WTC11 (cell line): ENCODE data around the gene FGF5. TPM values are rescaled to one million over a fixed set of nuclear protein-coding genes. Genes with fewer than 3 reads are reported as not detected.

Source experiments
- ATAC-seq: fragments of 200-7000 bp; cut with Tn5 transposase; 2 replicates; pipeline ENCODE4 v1.10.0; 2021; ENCODE audit warnings: mild to moderate bottlenecking, moderate library complexity
- CTCF ChIA-PET: fragments of 300-600 bp; sonication (Branson Sonifier 250); formaldehyde crosslinking; loops from one replicate; lab custom pipeline; 2021; ENCODE audit warnings: antibody characterized with exemption; lab: Charles Lee
- POLR2A ChIA-PET: fragments of 350-600 bp; sonication (Branson Sonifier 250); formaldehyde crosslinking; loops from one replicate; lab custom pipeline; 2021; ENCODE audit warnings: antibody characterized with exemption; lab: Charles Lee
- DNase-seq: peaks from one replicate; pipeline ENCODE4 v3.0.0; 2021; ENCODE audit warnings: low spot score
- H3K27ac Mint-ChIP-seq: 2 replicates; pipeline ENCODE4 v1.8.0; 2021; ENCODE audit warnings: mixed read lengths
- H3K27me3 Mint-ChIP-seq: 2 replicates; pipeline ENCODE4 v1.8.0; 2021; ENCODE audit warnings: low read depth, mild to moderate bottlenecking, moderate library complexity, mixed read lengths
- H3K36me3 Mint-ChIP-seq: 2 replicates; pipeline ENCODE4 v1.8.0; 2021; ENCODE audit warnings: mixed read lengths
- H3K4me1 Mint-ChIP-seq: 2 replicates; pipeline ENCODE4 v1.8.0; 2022; ENCODE audit warnings: mixed read lengths
- H3K4me3 Mint-ChIP-seq: 2 replicates; pipeline ENCODE4 v1.8.0; 2021; ENCODE audit warnings: mild to moderate bottlenecking, moderate library complexity, mixed read lengths
- H3K9me3 Mint-ChIP-seq: 2 replicates; pipeline ENCODE4 v1.8.0; 2021; ENCODE audit warnings: mixed read lengths
- ATF1 ChIP-seq: sonication (generic); formaldehyde crosslinking; IDR thresholded peaks from 2 replicates; pipeline ENCODE4 v1.8.1; 2023; ENCODE audit warnings: mild to moderate bottlenecking, moderate library complexity, missing genetic modification reagents
- CREM ChIP-seq: sonication (generic); formaldehyde crosslinking; IDR thresholded peaks from 2 replicates; pipeline ENCODE4 v1.8.1; 2022; ENCODE audit warnings: mild to moderate bottlenecking, missing genetic modification reagents, moderate library complexity
- ETV6 ChIP-seq: sonication (generic); formaldehyde crosslinking; IDR thresholded peaks from 2 replicates; pipeline ENCODE4 v1.8.1; 2022; ENCODE audit warnings: mild to moderate bottlenecking, missing genetic modification reagents
- FOXJ3 ChIP-seq: sonication (generic); formaldehyde crosslinking; IDR thresholded peaks from 2 replicates; pipeline ENCODE4 v1.9.0; 2021; ENCODE audit warnings: missing genetic modification reagents, mild to moderate bottlenecking, borderline replicate concordance
- GABPB1 ChIP-seq: sonication (generic); formaldehyde crosslinking; IDR thresholded peaks from 2 replicates; pipeline ENCODE4 v1.8.1; 2023; ENCODE audit warnings: mild to moderate bottlenecking, missing genetic modification reagents
- JUN ChIP-seq: sonication (generic); formaldehyde crosslinking; IDR thresholded peaks from 2 replicates; pipeline ENCODE4 v1.8.0; 2023; ENCODE audit warnings: mild to moderate bottlenecking, missing genetic modification reagents
- NFATC4 ChIP-seq: fragments of 250-450 bp; sonication (Bioruptor Pico); IDR thresholded peaks from 2 replicates; pipeline ENCODE4 v1.9.0; 2021; ENCODE audit warnings: mild to moderate bottlenecking
- OVOL2 ChIP-seq: fragments of 250-450 bp; sonication (Bioruptor Pico); IDR thresholded peaks from 2 replicates; pipeline ENCODE4 v1.9.0; 2021; ENCODE audit warnings: mild to moderate bottlenecking, borderline replicate concordance
- SMAD3 ChIP-seq: sonication (generic); formaldehyde crosslinking; IDR thresholded peaks from 2 replicates; pipeline ENCODE4 v1.8.0; 2022; ENCODE audit warnings: missing genetic modification reagents, mild to moderate bottlenecking, borderline replicate concordance
- SP1 ChIP-seq: sonication (generic); formaldehyde crosslinking; conservative IDR thresholded peaks from 2 replicates; pipeline ENCODE4 v1.8.1; 2022; ENCODE audit warnings: missing genetic modification reagents
- ZNF138 ChIP-seq: sonication (generic); formaldehyde crosslinking; conservative IDR thresholded peaks from 2 replicates; pipeline ENCODE4 v1.8.1; 2022; ENCODE audit warnings: mild to moderate bottlenecking, moderate library complexity, missing genetic modification reagents
- ZNF396 ChIP-seq: fragments of 250-450 bp; sonication (Bioruptor Pico); IDR thresholded peaks from 2 replicates; pipeline ENCODE4 v1.8.0; 2021; ENCODE audit warnings: mild to moderate bottlenecking, moderate library complexity, borderline replicate concordance
- ZNF671 ChIP-seq: fragments of 250-450 bp; sonication (Bioruptor Pico); IDR thresholded peaks from 2 replicates; pipeline ENCODE4 v1.8.0; 2021; ENCODE audit warnings: mild to moderate bottlenecking
- total RNA-seq: library from RNA; stranded (reverse); gene quantifications from 3 replicates; pipeline ENCODE4 v1.2.3, GENCODE V29; 2021
- TF ChIP-seq, protein P1 (sequence below): sonication (generic); formaldehyde crosslinking; IDR thresholded peaks from 2 replicates; pipeline ENCODE4 v1.8.0; 2022; ENCODE audit warnings: mild to moderate bottlenecking, missing genetic modification reagents
- TF ChIP-seq, protein P2 (sequence below): sonication (generic); formaldehyde crosslinking; IDR thresholded peaks from 2 replicates; pipeline ENCODE4 v1.8.1; 2023; ENCODE audit warnings: mild to moderate bottlenecking, missing genetic modification reagents, moderate library complexity
- TF ChIP-seq, protein P3 (sequence below): fragments of 250-450 bp; sonication (Bioruptor Pico); IDR thresholded peaks from 2 replicates; pipeline ENCODE4 v1.9.0; 2021; ENCODE audit warnings: moderate library complexity, mild to moderate bottlenecking, inconsistent platforms, borderline replicate concordance
- TF ChIP-seq, protein P4 (sequence below): sonication (generic); formaldehyde crosslinking; IDR thresholded peaks from 2 replicates; pipeline ENCODE4 v1.8.0; 2023; ENCODE audit warnings: missing genetic modification reagents
- TF ChIP-seq, protein P5 (sequence below): sonication (generic); formaldehyde crosslinking; IDR thresholded peaks from 2 replicates; pipeline ENCODE4 v1.8.1; 2023; ENCODE audit warnings: mild to moderate bottlenecking, missing genetic modification reagents

Gene FGF5
- total RNA-seq, 1 experiment from 2014 or later = not detected

DNA sequence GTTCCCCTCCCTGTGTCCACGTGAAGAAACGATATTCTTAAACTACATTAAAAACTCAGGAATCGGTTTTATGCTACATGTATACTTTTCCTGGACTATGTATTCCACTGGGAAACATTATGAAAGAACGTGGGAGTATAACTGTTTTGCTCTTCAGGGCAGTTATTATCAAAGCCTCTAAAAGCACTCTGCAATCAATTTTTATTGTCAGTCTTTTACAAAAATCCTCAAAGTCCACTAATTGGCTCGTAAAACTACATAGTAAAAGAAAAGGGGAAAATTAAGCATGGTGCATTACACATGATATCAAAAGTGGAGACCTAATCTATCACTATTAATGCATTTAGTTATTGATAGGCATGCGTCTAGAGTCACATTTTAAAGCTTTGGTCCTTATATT is 57.7 kb downstream of the FGF5 start:
- DNase-seq (no peak), ATAC-seq (no peak)
- Mint-ChIP-seq H3K4me1 (no peaks in the 10 kb centered on the region), H3K27ac (no peak overlapping the region), H3K36me3 (no peaks in the 10 kb centered on the region), H3K4me3 (no peak overlapping the region), H3K9me3 (no peaks in the 10 kb centered on the region), H3K27me3 (no peaks in the 10 kb centered on the region)
- ChIA-PET CTCF (no interaction called here), POLR2A (no interaction called here)
- TF ChIP-seq ATF1 (CRISPR knock-in tag) = no peak
- TF ChIP-seq, protein P1, sequence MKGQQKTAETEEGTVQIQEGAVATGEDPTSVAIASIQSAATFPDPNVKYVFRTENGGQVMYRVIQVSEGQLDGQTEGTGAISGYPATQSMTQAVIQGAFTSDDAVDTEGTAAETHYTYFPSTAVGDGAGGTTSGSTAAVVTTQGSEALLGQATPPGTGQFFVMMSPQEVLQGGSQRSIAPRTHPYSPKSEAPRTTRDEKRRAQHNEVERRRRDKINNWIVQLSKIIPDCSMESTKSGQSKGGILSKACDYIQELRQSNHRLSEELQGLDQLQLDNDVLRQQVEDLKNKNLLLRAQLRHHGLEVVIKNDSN (CRISPR knock-in tag) = no peak
- TF ChIP-seq SMAD3 (CRISPR knock-in tag) = no peak
- no peak for TF ChIP-seq NFATC4 (CRISPR knock-in tag)
- no peak for TF ChIP-seq ETV6 (CRISPR knock-in tag)
- TF ChIP-seq GABPB1 (CRISPR knock-in tag) = no peak
- TF ChIP-seq ZNF396 (CRISPR knock-in tag) = no peak

DNA sequence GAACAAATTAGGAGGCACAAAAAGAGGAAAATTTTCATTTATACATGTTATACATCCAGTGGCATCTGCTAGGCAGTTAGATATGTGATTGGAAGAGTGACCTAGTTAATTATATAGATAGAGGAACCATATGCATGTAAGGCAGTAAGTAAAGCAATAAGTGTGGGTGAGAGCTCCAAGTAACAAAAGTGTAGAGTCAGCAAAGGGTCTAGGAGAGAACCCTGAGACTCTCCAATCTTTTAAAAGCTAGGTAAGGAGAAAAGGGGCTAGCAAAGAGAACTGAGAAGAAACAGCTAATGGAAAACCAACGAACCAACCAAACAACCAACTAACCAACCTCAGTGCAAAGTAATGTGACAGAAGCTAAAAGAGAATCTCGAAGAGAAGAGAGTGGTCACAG is 65.2 kb downstream of the FGF5 start:
- POLR2A ChIA-PET = no interaction called here
- DNase-seq = no peak
- Mint-ChIP-seq H3K9me3 (no peaks in the 10 kb centered on the region), H3K4me3 (no peak overlapping the region), H3K27ac (no peak overlapping the region), H3K36me3 (no peaks in the 10 kb centered on the region), H3K4me1 (peaks cover 8% of the 10 kb centered on the region), H3K27me3 (peaks cover 18% of the 10 kb centered on the region)
- CTCF ChIA-PET = interaction anchor here (1.0 kb wide), 1 partner anchor 9 kb away, joined by 4 read pairs; no protein-coding TSS in a partner anchor
- no peak for ATAC-seq
- TF ChIP-seq, protein P2, sequence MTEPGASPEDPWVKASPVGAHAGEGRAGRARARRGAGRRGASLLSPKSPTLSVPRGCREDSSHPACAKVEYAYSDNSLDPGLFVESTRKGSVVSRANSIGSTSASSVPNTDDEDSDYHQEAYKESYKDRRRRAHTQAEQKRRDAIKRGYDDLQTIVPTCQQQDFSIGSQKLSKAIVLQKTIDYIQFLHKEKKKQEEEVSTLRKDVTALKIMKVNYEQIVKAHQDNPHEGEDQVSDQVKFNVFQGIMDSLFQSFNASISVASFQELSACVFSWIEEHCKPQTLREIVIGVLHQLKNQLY (CRISPR knock-in tag) = no peak
- TF ChIP-seq, protein P3, sequence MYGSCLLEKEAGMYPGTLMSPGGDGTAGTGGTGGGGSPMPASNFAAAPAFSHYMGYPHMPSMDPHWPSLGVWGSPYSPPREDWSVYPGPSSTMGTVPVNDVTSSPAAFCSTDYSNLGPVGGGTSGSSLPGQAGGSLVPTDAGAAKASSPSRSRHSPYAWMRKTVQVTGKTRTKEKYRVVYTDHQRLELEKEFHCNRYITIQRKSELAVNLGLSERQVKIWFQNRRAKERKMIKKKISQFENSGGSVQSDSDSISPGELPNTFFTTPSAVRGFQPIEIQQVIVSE (CRISPR knock-in tag) = no peak
- TF ChIP-seq, protein P4, sequence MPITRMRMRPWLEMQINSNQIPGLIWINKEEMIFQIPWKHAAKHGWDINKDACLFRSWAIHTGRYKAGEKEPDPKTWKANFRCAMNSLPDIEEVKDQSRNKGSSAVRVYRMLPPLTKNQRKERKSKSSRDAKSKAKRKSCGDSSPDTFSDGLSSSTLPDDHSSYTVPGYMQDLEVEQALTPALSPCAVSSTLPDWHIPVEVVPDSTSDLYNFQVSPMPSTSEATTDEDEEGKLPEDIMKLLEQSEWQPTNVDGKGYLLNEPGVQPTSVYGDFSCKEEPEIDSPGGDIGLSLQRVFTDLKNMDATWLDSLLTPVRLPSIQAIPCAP (CRISPR knock-in tag) = no peak
- TF ChIP-seq ZNF138 (CRISPR knock-in tag) = no peak
- TF ChIP-seq OVOL2 (CRISPR knock-in tag) = no peak
- TF ChIP-seq SP1 (CRISPR knock-in tag) = no peak
- TF ChIP-seq, protein P5, sequence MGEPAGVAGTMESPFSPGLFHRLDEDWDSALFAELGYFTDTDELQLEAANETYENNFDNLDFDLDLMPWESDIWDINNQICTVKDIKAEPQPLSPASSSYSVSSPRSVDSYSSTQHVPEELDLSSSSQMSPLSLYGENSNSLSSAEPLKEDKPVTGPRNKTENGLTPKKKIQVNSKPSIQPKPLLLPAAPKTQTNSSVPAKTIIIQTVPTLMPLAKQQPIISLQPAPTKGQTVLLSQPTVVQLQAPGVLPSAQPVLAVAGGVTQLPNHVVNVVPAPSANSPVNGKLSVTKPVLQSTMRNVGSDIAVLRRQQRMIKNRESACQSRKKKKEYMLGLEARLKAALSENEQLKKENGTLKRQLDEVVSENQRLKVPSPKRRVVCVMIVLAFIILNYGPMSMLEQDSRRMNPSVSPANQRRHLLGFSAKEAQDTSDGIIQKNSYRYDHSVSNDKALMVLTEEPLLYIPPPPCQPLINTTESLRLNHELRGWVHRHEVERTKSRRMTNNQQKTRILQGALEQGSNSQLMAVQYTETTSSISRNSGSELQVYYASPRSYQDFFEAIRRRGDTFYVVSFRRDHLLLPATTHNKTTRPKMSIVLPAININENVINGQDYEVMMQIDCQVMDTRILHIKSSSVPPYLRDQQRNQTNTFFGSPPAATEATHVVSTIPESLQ (CRISPR knock-in tag) = no peak

DNA sequence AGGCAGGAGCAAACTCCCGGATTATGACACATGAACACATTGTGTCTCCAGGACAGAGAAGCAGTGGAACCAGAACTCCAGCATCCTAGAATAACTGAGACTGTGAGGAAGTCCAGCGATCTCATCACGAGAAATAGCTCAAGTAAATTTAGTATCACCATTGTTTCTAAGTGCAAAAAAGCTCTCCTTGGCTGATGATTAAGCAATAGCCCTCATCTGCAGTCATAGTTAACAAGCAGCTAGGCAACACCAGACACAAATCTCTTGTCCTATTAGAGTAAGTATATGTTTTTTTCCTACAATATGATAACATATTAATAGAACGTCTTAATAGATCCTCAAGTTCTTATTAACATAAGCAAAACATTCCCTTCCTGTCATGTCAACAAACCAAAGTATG is 66.7 kb downstream of the FGF5 start:
- no peaks in the 10 kb centered on the region for H3K9me3 Mint-ChIP-seq
- TF ChIP-seq ZNF671 (CRISPR knock-in tag) (no peak), CREM (CRISPR knock-in tag) (no peak), FOXJ3 (CRISPR knock-in tag) (no peak), JUN (CRISPR knock-in tag) (no peak)
- TF ChIP-seq, all 79 proteins: peak for 0
- Mint-ChIP-seq H3K4me1 (peaks cover 8% of the 10 kb centered on the region), H3K27ac (no peak overlapping the region), H3K4me3 (no peak overlapping the region), H3K27me3 (peaks cover 22% of the 10 kb centered on the region), H3K36me3 (no peaks in the 10 kb centered on the region)
- no peak for DNase-seq
- POLR2A ChIA-PET = no interaction called here
- CTCF ChIA-PET = interaction anchor here (0.6 kb wide), 1 partner anchor 707 kb away, joined by 3 read pairs; no protein-coding TSS in a partner anchor
- ATAC-seq = no peak
